Choroid plexus epithelial cell (primary cell): ENCODE measurements around the gene LHFPL2.

Experiments
- DNase-seq: peaks from one replicate; pipeline ENCODE4 v3.0.0-alpha.2; 2010; ENCODE audit warnings: low read depth
- H3K4me3 ChIP-seq: 2 replicates; pipeline ENCODE4 v1.5.1; 2011; ENCODE audit warnings: low read depth, mild to moderate bottlenecking, control low read depth, low read length, moderate library complexity
- CTCF ChIP-seq: conservative IDR thresholded peaks from 2 replicates; pipeline ENCODE4 v1.5.1; 2011; ENCODE audit warnings: low read depth, mild to moderate bottlenecking, control low read depth, inconsistent platforms, low read length, moderate library complexity

LHFPL2 gene

DNA sequence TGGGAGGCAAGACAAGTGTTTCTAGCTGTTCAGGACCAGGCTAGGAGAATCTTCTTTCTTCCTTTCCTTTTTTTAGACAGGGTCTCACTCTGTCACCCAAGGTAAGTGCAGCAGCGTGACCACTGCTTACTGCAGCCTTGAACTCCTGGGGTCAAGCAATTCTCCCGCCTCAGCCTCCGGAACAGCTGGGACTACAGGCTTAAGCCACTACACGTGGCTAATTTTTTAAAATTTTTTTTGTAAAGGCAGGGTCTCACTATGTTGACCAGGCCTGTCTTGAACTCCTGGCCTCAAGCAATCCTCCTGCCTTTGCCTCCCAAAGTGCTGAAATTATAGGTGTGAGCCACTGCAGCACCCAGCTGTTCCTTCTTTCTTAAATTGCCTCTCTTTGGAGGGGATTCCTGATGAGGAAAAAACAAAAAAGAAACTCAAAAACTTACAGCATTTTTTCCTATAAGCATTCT is 53.1 kb downstream of the LHFPL2 start:
- no peak for DNase-seq
- no peak for TF ChIP-seq CTCF
- no peak overlapping the region for H3K4me3 ChIP-seq

DNA sequence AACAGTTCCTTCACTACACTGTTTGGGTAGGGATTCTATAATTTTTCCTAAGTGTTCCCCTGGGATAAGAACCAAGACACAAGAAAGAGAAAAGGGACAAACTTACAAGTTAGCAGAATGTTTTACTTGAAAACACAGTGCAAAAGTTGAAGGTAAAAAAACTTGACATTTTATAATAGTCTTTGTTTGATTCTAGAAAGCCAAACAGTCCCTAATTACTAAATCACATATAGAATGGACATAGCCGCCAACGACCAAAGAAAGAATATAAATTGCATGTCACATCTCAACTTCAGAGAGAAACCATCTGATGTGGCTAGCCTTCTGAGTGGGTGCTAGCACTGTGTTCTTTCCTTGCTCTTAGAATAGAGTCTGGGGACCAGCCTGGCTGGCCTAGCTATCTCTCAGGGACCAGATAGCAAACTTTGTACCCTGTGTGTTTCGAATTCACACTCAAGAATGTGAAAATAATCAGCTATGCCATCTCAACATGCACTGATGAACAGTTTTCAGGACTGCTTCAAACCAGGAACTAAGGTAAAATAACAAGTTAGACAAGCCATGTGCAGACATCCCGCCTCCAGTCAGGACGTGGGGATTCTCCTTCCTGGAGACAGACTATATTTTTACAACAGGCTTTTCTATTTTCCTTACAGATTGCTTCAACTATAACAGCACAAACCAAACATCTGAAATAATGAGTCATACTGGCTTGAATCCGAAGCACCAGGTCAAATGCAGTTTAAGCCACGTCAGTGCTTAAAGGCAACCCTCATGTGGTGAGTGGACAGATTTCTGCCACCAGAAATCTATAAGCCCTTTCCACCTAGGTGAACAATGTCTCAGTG is 53.7 kb downstream of the LHFPL2 start:
- H3K4me3 ChIP-seq: no peak overlapping the region
- DNase-seq: peak; percentile 99
- TF ChIP-seq CTCF: peak; percentile 17

- no peak overlapping the region for H3K4me3 ChIP-seq
- DNase-seq: no peak
These were observed 54.6 kb downstream of the LHFPL2 start for GRCh38 chr5:78594021-78594420.

DNA sequence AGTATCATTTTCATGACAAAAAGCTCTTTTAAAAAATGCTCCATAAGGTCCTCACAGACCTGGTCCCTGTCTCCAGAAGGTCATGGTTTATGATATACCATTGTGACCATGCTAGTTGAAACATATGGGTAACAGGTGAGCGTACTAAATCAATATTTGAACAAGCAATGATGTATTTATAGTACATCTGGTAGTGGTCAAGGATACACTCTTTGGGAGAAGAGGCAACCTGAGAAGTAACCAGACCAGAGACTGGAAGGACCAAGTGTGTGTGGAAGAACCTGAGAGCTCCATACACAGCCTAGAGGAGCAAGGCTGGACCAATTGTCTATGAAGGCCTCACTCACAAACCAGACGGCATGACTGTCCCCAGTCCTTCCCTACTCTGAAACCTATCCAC is 55.1 kb downstream of the LHFPL2 start:
- peak; percentile 41 for DNase-seq
- TF ChIP-seq CTCF: no peak
- H3K4me3 ChIP-seq: no peak overlapping the region

More at GRCh38 chr5:78594021-78594420, 54.6 kb downstream of the LHFPL2 start:
- no peak for TF ChIP-seq CTCF

DNA sequence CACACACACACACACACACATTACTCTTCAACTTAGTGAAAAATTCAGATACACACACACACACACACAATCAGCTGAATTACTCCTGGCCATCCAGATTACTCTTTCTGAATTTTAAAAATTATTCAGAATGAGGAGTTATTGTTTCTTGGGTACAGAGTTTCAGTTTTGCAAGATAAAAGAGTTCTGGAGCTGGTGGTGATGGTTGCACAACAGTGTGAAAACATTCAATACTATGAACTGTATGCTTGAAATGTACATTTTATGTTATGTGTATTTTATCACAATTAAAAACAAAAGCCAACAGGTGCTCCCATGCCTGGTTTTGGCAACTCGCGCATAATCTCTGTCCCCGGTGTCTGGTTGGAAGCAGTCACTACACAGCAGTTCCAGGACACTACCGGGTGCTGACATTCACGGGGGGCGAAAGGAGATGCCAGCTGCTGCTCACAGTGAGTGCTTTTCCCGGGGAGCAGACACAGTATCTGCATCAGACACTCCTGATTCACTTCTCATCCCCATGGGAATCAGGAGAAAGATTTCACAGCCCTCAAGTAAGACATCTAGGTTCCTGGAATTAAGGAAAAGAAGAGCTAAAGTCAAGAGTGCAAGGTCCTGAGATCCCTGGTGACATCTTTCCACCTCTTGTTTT is 55.7 kb downstream of the LHFPL2 start:
- TF ChIP-seq CTCF: no peak
- H3K4me3 ChIP-seq: no peak overlapping the region
- peak; percentile 59 for DNase-seq

DNA sequence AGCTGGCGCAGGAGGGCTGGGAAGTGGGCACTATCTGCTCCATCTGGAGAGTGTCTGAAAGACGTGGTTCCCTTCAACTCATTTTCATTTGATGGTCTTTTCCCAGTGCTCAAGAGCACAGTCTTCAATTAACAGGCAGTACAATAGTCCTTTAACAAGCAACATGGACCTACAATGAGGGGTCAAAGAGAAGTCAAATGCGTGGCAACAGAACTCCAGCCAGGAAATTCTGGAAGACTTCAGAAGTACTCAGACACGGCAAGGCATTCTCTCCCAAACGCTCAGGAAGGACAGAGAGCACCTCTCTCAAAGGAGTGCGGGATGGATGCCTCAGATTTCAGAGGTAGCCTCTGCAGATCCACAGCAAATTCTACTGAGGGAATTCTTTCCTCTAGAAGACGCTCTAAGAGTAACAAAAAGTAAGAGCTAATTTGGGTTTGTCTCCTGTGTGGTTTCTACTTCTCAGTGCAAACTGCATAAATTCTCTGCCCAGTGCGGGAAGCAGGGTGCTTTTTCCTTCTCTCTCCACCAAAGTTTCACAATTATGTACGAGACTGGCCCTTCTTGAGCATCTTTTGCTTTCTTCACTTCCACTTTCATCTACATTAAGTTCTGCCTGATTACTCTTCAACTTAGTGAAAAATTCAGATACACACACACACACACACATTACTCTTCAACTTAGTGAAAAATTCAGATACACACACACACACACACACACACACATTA is 56.4 kb downstream of the LHFPL2 start:
- TF ChIP-seq CTCF: peak; percentile 19
- peak; percentile 51 for DNase-seq
- H3K4me3 ChIP-seq: no peak overlapping the region
